Adrenal gland (tissue), 5 donors: ENCODE data around the gene ZNF2.

Experiments
- POLR2A ChIP-seq, 2 donors: fragments of 450-650 bp; IDR thresholded peaks; one replicate each; pipeline ENCODE4 v1.6.1; 2017; ENCODE audit warnings: antibody characterized with exemption in 2 of 2, mild to moderate bottlenecking in 2 of 2, moderate library complexity in 1 of 2
- TF ChIP-seq, protein P1 (sequence below), 6 experiments: fragments of 450-650 bp in 4 of 6; fragments of 200-600 bp in 2 of 6; sonication (generic) in 1 of 6; IDR thresholded peaks; 1 replicate in 5 of 6; 2 replicates in 1 of 6; pipeline versions ENCODE4 v1.5.1 to v1.8.0; 2016 to 2021; ENCODE audit warnings: antibody characterized with exemption in 6 of 6, mild to moderate bottlenecking in 2 of 6, moderate library complexity in 1 of 6
- donor health status: DM: no; HTN: no; CAD: no.

DNA sequence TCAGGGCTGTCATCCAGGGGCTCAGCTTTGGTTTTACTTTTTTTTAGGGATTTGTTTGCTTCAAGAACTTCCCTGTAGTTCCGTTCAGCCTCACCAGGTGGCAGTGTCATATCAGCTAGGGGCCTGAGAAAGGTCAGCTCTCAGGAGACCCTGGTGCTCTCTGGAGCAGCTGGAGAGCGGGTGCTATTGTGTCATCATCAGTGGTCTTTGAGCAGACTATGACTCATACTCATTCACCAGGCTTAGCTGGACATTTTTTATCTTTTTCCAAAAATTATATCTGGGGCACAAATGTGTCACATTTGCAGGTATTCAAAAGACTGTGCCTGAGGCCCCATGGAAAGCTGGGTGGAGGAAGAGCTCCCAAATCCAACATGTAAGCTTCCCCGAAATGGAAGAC, 66.1 kb downstream of the ZNF2 start:
- TF ChIP-seq, protein P1, sequence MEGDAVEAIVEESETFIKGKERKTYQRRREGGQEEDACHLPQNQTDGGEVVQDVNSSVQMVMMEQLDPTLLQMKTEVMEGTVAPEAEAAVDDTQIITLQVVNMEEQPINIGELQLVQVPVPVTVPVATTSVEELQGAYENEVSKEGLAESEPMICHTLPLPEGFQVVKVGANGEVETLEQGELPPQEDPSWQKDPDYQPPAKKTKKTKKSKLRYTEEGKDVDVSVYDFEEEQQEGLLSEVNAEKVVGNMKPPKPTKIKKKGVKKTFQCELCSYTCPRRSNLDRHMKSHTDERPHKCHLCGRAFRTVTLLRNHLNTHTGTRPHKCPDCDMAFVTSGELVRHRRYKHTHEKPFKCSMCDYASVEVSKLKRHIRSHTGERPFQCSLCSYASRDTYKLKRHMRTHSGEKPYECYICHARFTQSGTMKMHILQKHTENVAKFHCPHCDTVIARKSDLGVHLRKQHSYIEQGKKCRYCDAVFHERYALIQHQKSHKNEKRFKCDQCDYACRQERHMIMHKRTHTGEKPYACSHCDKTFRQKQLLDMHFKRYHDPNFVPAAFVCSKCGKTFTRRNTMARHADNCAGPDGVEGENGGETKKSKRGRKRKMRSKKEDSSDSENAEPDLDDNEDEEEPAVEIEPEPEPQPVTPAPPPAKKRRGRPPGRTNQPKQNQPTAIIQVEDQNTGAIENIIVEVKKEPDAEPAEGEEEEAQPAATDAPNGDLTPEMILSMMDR (IDR thresholded peaks at IDR 0.05): peak in 3 of 6 experiments; percentile 11 to 35 (median 21)
- no peak for TF ChIP-seq POLR2A (IDR thresholded peaks at IDR 0.05)
